Activated naive CD4-positive, alpha-beta T cell treated with Interleukin-2 at 50 U/mL for 16 hours (primary cell): Measurements from ENCODE around the gene LRRC28.

ENCODE experiments used
- DNase-seq: peaks from one replicate; pipeline ENCODE4 v3.0.0-alpha.2; 2020

The LRRC28 gene

GRCh38 chr15:99438691-99439523 lies 187.6 kb downstream of the LRRC28 start:
- DNase-seq, result peak; percentile 13

GRCh38 chr15:99439524-99439835 lies 188.2 kb downstream of the LRRC28 start:
- no peak for DNase-seq

- DNase-seq, result no peak
Measured at GRCh38 chr15:99440029-99440428, 188.7 kb downstream of the LRRC28 start.
